Measurements from ENCODE around the gene LSM4. TPM values are rescaled to one million over a fixed set of nuclear protein-coding genes. Genes with fewer than 3 reads are reported as not detected.
"Not testable (repeated sequence)": the region's sequence is repeated elsewhere in the genome, so short reads cannot be mapped to it uniquely, and the experiment has no call there.

Gene LSM4
- polyA plus RNA-seq, 1 experiment: 94.7 TPM

GRCh38 chr19:18353378-18354005 is 30.6 kb upstream of the LSM4 start:
- H3K27me3 ChIP-seq (ENCODE audit: control insufficient read depth, insufficient read depth, low read length): no peaks in the 10 kb centered on the region
- ChIA-PET CTCF (interaction anchor here (0.9 to 3.7 kb wide), 4 partner anchors 11 to 57 kb away, joined by 3 to 20 read pairs (median 3); no protein-coding TSS in a partner anchor), POLR2A (no interaction called here)
- H3K4me3 ChIP-seq (ENCODE audit: low read depth, low read length): no peak overlapping the region
- no peak for TF ChIP-seq CTCF (IDR thresholded peaks at IDR 0.05; ENCODE audit: insufficient read depth, low read depth, low read length)
- DNase-seq (ENCODE audit: low read depth): no peak
- peaks cover 15% of the 10 kb centered on the region for H3K36me3 ChIP-seq (ENCODE audit: control insufficient read depth, insufficient read depth, low read length)

GRCh38 chr19:18351544-18351943 is 28.7 kb upstream of the LSM4 start:
- ChIA-PET CTCF (interaction anchor here (1.6 to 4.0 kb wide), 5 partner anchors 10 to 37 kb away, joined by 3 to 57 read pairs (median 25); partner anchors contain the start of genes GDF15, LSM4 and PGPEP1), POLR2A (no interaction called here)
- DNase-seq (ENCODE audit: low read depth): no peak
- H3K27me3 ChIP-seq (ENCODE audit: control insufficient read depth, insufficient read depth, low read length): no peaks in the 10 kb centered on the region
- H3K36me3 ChIP-seq (ENCODE audit: control insufficient read depth, insufficient read depth, low read length): peaks cover 3% of the 10 kb centered on the region; the same call in 1 of the 2 replicates
- no peak for TF ChIP-seq CTCF (IDR thresholded peaks at IDR 0.05; ENCODE audit: insufficient read depth, low read depth, low read length)
- H3K4me3 ChIP-seq (ENCODE audit: low read depth, low read length): no peak overlapping the region

- no peak for TF ChIP-seq CTCF (IDR thresholded peaks at IDR 0.05; ENCODE audit: insufficient read depth, low read depth, low read length)
- no peaks in the 10 kb centered on the region; the same call in 1 of the 2 replicates for H3K36me3 ChIP-seq (ENCODE audit: control insufficient read depth, insufficient read depth, low read length)
- H3K27me3 ChIP-seq (ENCODE audit: control insufficient read depth, insufficient read depth, low read length): no peaks in the 10 kb centered on the region
- POLR2A ChIA-PET: no interaction called here
- H3K4me3 ChIP-seq (ENCODE audit: low read depth, low read length): no peak overlapping the region
- CTCF ChIA-PET: interaction anchor here (0.8 to 8.6 kb wide), 12 partner anchors 11 to 325 kb away, joined by 3 to 126 read pairs (median 6); partner anchors contain the start of genes GDF15, LSM4, PGPEP1 and SSBP4
- DNase-seq (ENCODE audit: low read depth): no peak
Measured at GRCh38 chr19:18350490-18350889, 27.6 kb upstream of the LSM4 start.

- H3K36me3 ChIP-seq (ENCODE audit: control insufficient read depth, insufficient read depth, low read length): no peaks in the 10 kb centered on the region; the same call in none of the 2 replicates
- POLR2A ChIA-PET: no interaction called here
- peak; percentile 88 for TF ChIP-seq CTCF (IDR thresholded peaks at IDR 0.05; ENCODE audit: insufficient read depth, low read depth, low read length)
- CTCF ChIA-PET: interaction anchor here (0.7 to 8.6 kb wide), 24 partner anchors 10 to 326 kb away, joined by 3 to 126 read pairs (median 4); partner anchors contain the start of genes GDF15, LSM4, PGPEP1 and SSBP4
- H3K4me3 ChIP-seq (ENCODE audit: low read depth, low read length): no peak overlapping the region
- no peak for DNase-seq (ENCODE audit: low read depth)
- no peaks in the 10 kb centered on the region for H3K27me3 ChIP-seq (ENCODE audit: control insufficient read depth, insufficient read depth, low read length)
Measured at GRCh38 chr19:18349524-18350128, 26.8 kb upstream of the LSM4 start.

- H3K4me3 ChIP-seq (ENCODE audit: low read depth, low read length); H3K27me3 ChIP-seq (ENCODE audit: control insufficient read depth, insufficient read depth, low read length); DNase-seq (ENCODE audit: low read depth); H3K36me3 ChIP-seq (ENCODE audit: control insufficient read depth, insufficient read depth, low read length); POLR2A ChIA-PET: not testable (repeated sequence)
- CTCF ChIA-PET: interaction anchor here (0.7 to 8.6 kb wide), 16 partner anchors 9 to 114 kb away, joined by 3 to 126 read pairs (median 4); partner anchors contain the start of genes GDF15, PGPEP1 and SSBP4
Measured at GRCh38 chr19:18348818-18349339, 26.0 kb upstream of the LSM4 start.

Measured in BJ (cell line).